PFSK-1 (cell line): Measurements from ENCODE around the gene DNAH8.

Source experiments
- FOXP2 ChIP-seq: optimal IDR thresholded peaks from 2 replicates; pipeline ENCODE3; 2011; ENCODE audit warnings: borderline replicate concordance, control low read depth, inconsistent platforms; ENCODE audit not compliant: insufficient read depth; ENCODE audit errors: extremely low read length, extremely low read depth
- POLR2AphosphoS5 ChIP-seq: IDR thresholded peaks from 2 replicates; pipeline ENCODE4 v1.6.1; 2012; ENCODE audit warnings: low read depth, mild to moderate bottlenecking, control low read depth, low read length, moderate library complexity
- REST ChIP-seq, 2 experiments: IDR thresholded peaks; 2 replicates each; pipeline versions ENCODE4 v1.6.1 to v1.8.0; 2011 to 2012; ENCODE audit warnings: low read depth in 2 of 2, low read length in 2 of 2, control low read depth in 1 of 2, inconsistent platforms in 1 of 2, mild to moderate bottlenecking in 1 of 2, moderate library complexity in 1 of 2; ENCODE audit not compliant: insufficient read depth in 1 of 2
- SIN3A ChIP-seq: IDR thresholded peaks from 2 replicates; pipeline ENCODE4 v1.6.1; 2012; ENCODE audit warnings: mild to moderate bottlenecking, low read length, moderate library complexity, borderline replicate concordance; ENCODE audit not compliant: insufficient read depth
- TAF1 ChIP-seq: IDR thresholded peaks from 2 replicates; pipeline ENCODE4 v1.6.1; 2012; ENCODE audit warnings: low read length, control low read depth, borderline replicate concordance; ENCODE audit not compliant: insufficient read depth

Gene DNAH8

GRCh38 chr6:38860041-38860440 lies 144.9 kb downstream of the DNAH8 start:
- TF ChIP-seq FOXP2 (no peak), TAF1 (no peak), REST (IDR thresholded peaks at IDR 0.05; ENCODE audit: insufficient read depth in 1 of 2, low read depth in 2 of 2, low read length in 2 of 2) (no peak), SIN3A (no peak), POLR2AphosphoS5 (no peak)

- TF ChIP-seq TAF1: no peak
- TF ChIP-seq FOXP2: no peak
- no peak for TF ChIP-seq REST (IDR thresholded peaks at IDR 0.05; ENCODE audit: insufficient read depth in 1 of 2, low read depth in 2 of 2, low read length in 2 of 2)
- no peak for TF ChIP-seq SIN3A
- TF ChIP-seq POLR2AphosphoS5: no peak
Observed at GRCh38 chr6:38861926-38862401, 146.9 kb downstream of the DNAH8 start.

- TF ChIP-seq TAF1 (no peak), REST (IDR thresholded peaks at IDR 0.05; ENCODE audit: insufficient read depth in 1 of 2, low read depth in 2 of 2, low read length in 2 of 2) (no peak), SIN3A (no peak), FOXP2 (no peak), POLR2AphosphoS5 (no peak)
Observed at GRCh38 chr6:38865521-38866174, 150.5 kb downstream of the DNAH8 start.

GRCh38 chr6:38867726-38868125 lies 152.6 kb downstream of the DNAH8 start:
- TF ChIP-seq REST (IDR thresholded peaks at IDR 0.05; ENCODE audit: insufficient read depth in 1 of 2, low read depth in 2 of 2, low read length in 2 of 2) (no peak), POLR2AphosphoS5 (no peak), SIN3A (no peak), TAF1 (no peak), FOXP2 (no peak)
